Neural cell (in vitro differentiated cells): ENCODE results near the gene SLCO3A1. TPM values are rescaled to one million over a fixed set of nuclear protein-coding genes. Genes with fewer than 3 reads are reported as not detected.
"Not testable (repeated sequence)": the region's sequence is repeated elsewhere in the genome, so short reads cannot be mapped to it uniquely, and the experiment has no call there.

Experiments used
- H2AFZ ChIP-seq: fragments of 200-600, 300-800 bp; sonication (generic), shearing (Covaris generic); 2 replicates; pipeline ENCODE4 v1.6.0; 2014; ENCODE audit warnings: low read depth, mild to moderate bottlenecking, antibody characterized with exemption, low read length, moderate library complexity
- H3F3A ChIP-seq: fragments of 200-600 bp; shearing (Covaris generic); 2 replicates; pipeline ENCODE4 v1.6.1; 2016; ENCODE audit warnings: mild to moderate bottlenecking, moderate library complexity, mixed read lengths, antibody characterized with exemption, low read length; ENCODE audit not compliant: insufficient read depth, poor library complexity, severe bottlenecking
- H3K27ac ChIP-seq: fragments of 200-600, 300-800 bp; sonication (generic), shearing (Covaris generic); 2 replicates; pipeline ENCODE4 v1.5.1; 2014; ENCODE audit warnings: mild to moderate bottlenecking, low read length, moderate library complexity
- H3K27me3 ChIP-seq: fragments of 300-800, 200-600 bp; sonication (generic), shearing (Covaris generic); 2 replicates; pipeline ENCODE4 v1.6.0; 2014; ENCODE audit warnings: mild to moderate bottlenecking, low read depth, low read length, moderate library complexity; ENCODE audit not compliant: insufficient read depth
- H3K36me3 ChIP-seq: fragments of 300-800, 200-600 bp; sonication (generic), shearing (Covaris generic); 2 replicates; pipeline ENCODE4 v1.5.1; 2014; ENCODE audit warnings: mild to moderate bottlenecking, antibody characterized with exemption, low read length, moderate library complexity; ENCODE audit not compliant: insufficient read depth
- H3K4me2 ChIP-seq: fragments of 300-800, 200-600 bp; sonication (generic), shearing (Covaris generic); 2 replicates; pipeline ENCODE4 v1.6.0; 2014; ENCODE audit warnings: mild to moderate bottlenecking, low read length
- H3K4me3 ChIP-seq: fragments of 300-800, 200-600 bp; sonication (generic), shearing (Covaris generic); 2 replicates; pipeline ENCODE4 v1.5.1; 2014; ENCODE audit warnings: mild to moderate bottlenecking, low read length, moderate library complexity
- H3K79me2 ChIP-seq: fragments of 200-600 bp; shearing (Covaris generic); replicated peaks from 2 replicates; pipeline ENCODE4 v1.6.0; 2014; ENCODE audit warnings: mild to moderate bottlenecking, low read length, moderate library complexity; ENCODE audit not compliant: insufficient read depth
- H3K9ac ChIP-seq: fragments of 300-800, 200-600 bp; sonication (generic), shearing (Covaris generic); 2 replicates; pipeline ENCODE4 v1.6.1; 2016; ENCODE audit warnings: mild to moderate bottlenecking, low read length, mixed read lengths
- H3K9me2 ChIP-seq: fragments of 200-600 bp; shearing (Covaris generic); 2 replicates; pipeline ENCODE4 v1.6.1; 2016; ENCODE audit warnings: mild to moderate bottlenecking, low read length, mixed read lengths; ENCODE audit not compliant: insufficient read depth
- H3K9me3 ChIP-seq: fragments of 200-600, 300-800 bp; sonication (generic), shearing (Covaris generic); 2 replicates; pipeline ENCODE4 v1.6.1; 2016; ENCODE audit warnings: mild to moderate bottlenecking, mixed run types, low read length, moderate library complexity, mixed read lengths
- H4K20me1 ChIP-seq: fragments of 200-600 bp; shearing (Covaris generic); 2 replicates; pipeline ENCODE4 v1.6.1; 2016; ENCODE audit warnings: mild to moderate bottlenecking, mixed run types; ENCODE audit not compliant: insufficient read depth
- CTCF ChIP-seq: fragments of 450-650 bp; IDR thresholded peaks from 2 replicates; pipeline ENCODE4 v1.5.1; 2014; ENCODE audit warnings: antibody characterized with exemption, mild to moderate bottlenecking, moderate library complexity; ENCODE audit not compliant: poor library complexity, severe bottlenecking
- EP300 ChIP-seq: fragments of 450-650 bp; conservative IDR thresholded peaks from 2 replicates; pipeline ENCODE4 v1.6.1; 2014; ENCODE audit warnings: antibody characterized with exemption, mild to moderate bottlenecking, moderate library complexity; ENCODE audit not compliant: poor library complexity, severe bottlenecking
- EZH2 ChIP-seq: fragments of 200-600, 300-800 bp; shearing (Covaris generic), sonication (generic); IDR thresholded peaks from 2 replicates; pipeline ENCODE4 v1.6.1; 2014; ENCODE audit warnings: antibody characterized with exemption, low read length, borderline replicate concordance, mild to moderate bottlenecking; ENCODE audit not compliant: insufficient read depth, poor library complexity, severe bottlenecking
- MXI1 ChIP-seq: fragments of 450-650 bp; conservative IDR thresholded peaks from 2 replicates; pipeline ENCODE4 v1.6.1; 2014; ENCODE audit warnings: antibody characterized with exemption, mild to moderate bottlenecking; ENCODE audit not compliant: poor library complexity, severe bottlenecking
- POLR2AphosphoS5 ChIP-seq: IDR thresholded peaks from 2 replicates; pipeline ENCODE4 v1.6.1; 2012
- RAD21 ChIP-seq: fragments of 450-650 bp; conservative IDR thresholded peaks from 2 replicates; pipeline ENCODE4 v1.6.1; 2014; ENCODE audit warnings: antibody characterized with exemption, mild to moderate bottlenecking, moderate library complexity
- REST ChIP-seq: IDR thresholded peaks from 2 replicates; pipeline ENCODE4 v1.6.1; 2012; ENCODE audit warnings: borderline replicate concordance
- SMC3 ChIP-seq: fragments of 450-650 bp; conservative IDR thresholded peaks from 2 replicates; pipeline ENCODE4 v1.6.1; 2014; ENCODE audit warnings: antibody characterized with exemption, mild to moderate bottlenecking, moderate library complexity; ENCODE audit not compliant: poor library complexity
- TAF1 ChIP-seq: IDR thresholded peaks from 2 replicates; pipeline ENCODE4 v1.6.1; 2012; ENCODE audit warnings: low read depth
- polyA plus RNA-seq: library from polyadenylated mRNA; depleted of rRNA; stranded (reverse); fragments of >200 nt; gene quantifications from 2 replicates; pipeline ENCODE4 v1.2.3, GENCODE V29; 2014

Gene SLCO3A1
- polyA plus RNA-seq, 1 donor from 2014 or later, result 14.2 TPM

GRCh38 chr15:92059971-92060311, 206.4 kb downstream of the SLCO3A1 start:
- H3K9ac ChIP-seq, H3K27ac ChIP-seq, H3K4me3 ChIP-seq, H3K9me2 ChIP-seq, H3K27me3 ChIP-seq, H3K4me2 ChIP-seq, H3K36me3 ChIP-seq, H3F3A ChIP-seq, H2AFZ ChIP-seq, H3K9me3 ChIP-seq, H3K79me2 ChIP-seq, H4K20me1 ChIP-seq: not testable (repeated sequence)

GRCh38 chr15:92061511-92062195, 208.1 kb downstream of the SLCO3A1 start:
- no peak overlapping the region for H3K9ac ChIP-seq
- H4K20me1 ChIP-seq, result no peaks in the 10 kb centered on the region
- H2AFZ ChIP-seq, result no peak overlapping the region
- H3K4me2 ChIP-seq, result no peak overlapping the region
- no peaks in the 10 kb centered on the region for H3K27me3 ChIP-seq
- H3K9me3 ChIP-seq, result peaks cover 3% of the 10 kb centered on the region
- no peaks in the 10 kb centered on the region for H3K9me2 ChIP-seq
- no peak overlapping the region for H3K27ac ChIP-seq
- no peaks in the 10 kb centered on the region for H3F3A ChIP-seq
- H3K36me3 ChIP-seq, result no peaks in the 10 kb centered on the region
- no peak for TF ChIP-seq RAD21
- TF ChIP-seq SMC3, result no peak
- no peak for TF ChIP-seq REST
- no peak for TF ChIP-seq CTCF
- TF ChIP-seq POLR2AphosphoS5, result no peak
- TF ChIP-seq TAF1, result no peak
- TF ChIP-seq EP300, result no peak
- no peak for TF ChIP-seq EZH2
- no peak for TF ChIP-seq MXI1
- H3K4me3 ChIP-seq, result no peak overlapping the region
- H3K79me2 ChIP-seq, result no peaks in the 10 kb centered on the region

- H3F3A ChIP-seq, result no peaks in the 10 kb centered on the region
- no peaks in the 10 kb centered on the region for H3K9me2 ChIP-seq
- no peak overlapping the region for H3K4me3 ChIP-seq
- TF ChIP-seq REST (no peak), EZH2 (no peak), POLR2AphosphoS5 (no peak), EP300 (no peak), MXI1 (no peak), SMC3 (no peak), RAD21 (no peak), CTCF (no peak), TAF1 (no peak)
- H4K20me1 ChIP-seq, result no peaks in the 10 kb centered on the region
- H3K36me3 ChIP-seq, result no peaks in the 10 kb centered on the region
- no peak overlapping the region for H2AFZ ChIP-seq
- peaks cover 3% of the 10 kb centered on the region for H3K9me3 ChIP-seq
- H3K27me3 ChIP-seq, result no peaks in the 10 kb centered on the region
- H3K79me2 ChIP-seq, result no peaks in the 10 kb centered on the region
- H3K4me2 ChIP-seq, result no peak overlapping the region
- no peak overlapping the region for H3K9ac ChIP-seq
- H3K27ac ChIP-seq, result no peak overlapping the region
Measured at GRCh38 chr15:92062505-92062904, 209.0 kb downstream of the SLCO3A1 start.
